ENCODE data around the gene SDK2.

Gene SDK2

GRCh38 chr17:73397856-73398540 lies 246.2 kb downstream of the SDK2 start:
- TF ChIP-seq CTCF (conservative IDR thresholded peaks at IDR 0.05; ENCODE audit: low read length), result no peak
- DNase-seq (ENCODE audit: low read depth), result no peak

DNA sequence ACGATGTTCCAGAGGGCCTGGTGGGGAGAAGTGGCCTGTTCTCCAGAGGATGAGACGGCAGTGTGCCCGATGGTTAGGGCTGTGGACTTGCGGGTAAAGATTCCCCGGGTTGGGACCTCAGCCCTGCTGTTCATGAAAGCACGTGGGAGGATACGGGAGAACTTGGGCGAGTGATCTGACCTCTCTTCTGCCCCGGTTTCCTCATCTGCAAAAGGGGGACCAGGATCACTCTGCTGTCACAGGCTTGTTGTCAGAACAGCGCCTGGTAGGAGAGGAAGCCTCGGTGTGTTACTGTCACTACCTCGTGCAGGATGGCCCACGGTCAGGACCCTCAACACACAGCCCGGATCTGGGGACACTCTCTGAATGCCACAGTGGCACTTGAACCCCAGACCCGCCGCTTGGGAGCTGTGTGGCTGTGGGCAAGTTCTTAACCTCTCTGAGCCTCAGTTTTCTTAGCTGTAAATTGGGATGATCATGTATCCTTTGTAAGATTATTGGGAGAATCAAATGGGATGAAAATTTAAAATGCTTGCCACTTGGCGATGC lies 246.9 kb downstream of the SDK2 start:
- no peak for TF ChIP-seq CTCF (conservative IDR thresholded peaks at IDR 0.05; ENCODE audit: low read length)
- no peak overlapping the region for H3K4me3 ChIP-seq (ENCODE audit: low read length)
- no peak for DNase-seq (ENCODE audit: low read depth)

More at GRCh38 chr17:73397856-73398540, 246.2 kb downstream of the SDK2 start:
- no peak overlapping the region for H3K4me3 ChIP-seq (ENCODE audit: low read length)

- no peak for DNase-seq (ENCODE audit: low read depth)
- no peak overlapping the region for H3K4me3 ChIP-seq (ENCODE audit: low read length)
- no peak for TF ChIP-seq CTCF (conservative IDR thresholded peaks at IDR 0.05; ENCODE audit: low read length)
These were observed 247.6 kb downstream of the SDK2 start for GRCh38 chr17:73396431-73397277.

DNA sequence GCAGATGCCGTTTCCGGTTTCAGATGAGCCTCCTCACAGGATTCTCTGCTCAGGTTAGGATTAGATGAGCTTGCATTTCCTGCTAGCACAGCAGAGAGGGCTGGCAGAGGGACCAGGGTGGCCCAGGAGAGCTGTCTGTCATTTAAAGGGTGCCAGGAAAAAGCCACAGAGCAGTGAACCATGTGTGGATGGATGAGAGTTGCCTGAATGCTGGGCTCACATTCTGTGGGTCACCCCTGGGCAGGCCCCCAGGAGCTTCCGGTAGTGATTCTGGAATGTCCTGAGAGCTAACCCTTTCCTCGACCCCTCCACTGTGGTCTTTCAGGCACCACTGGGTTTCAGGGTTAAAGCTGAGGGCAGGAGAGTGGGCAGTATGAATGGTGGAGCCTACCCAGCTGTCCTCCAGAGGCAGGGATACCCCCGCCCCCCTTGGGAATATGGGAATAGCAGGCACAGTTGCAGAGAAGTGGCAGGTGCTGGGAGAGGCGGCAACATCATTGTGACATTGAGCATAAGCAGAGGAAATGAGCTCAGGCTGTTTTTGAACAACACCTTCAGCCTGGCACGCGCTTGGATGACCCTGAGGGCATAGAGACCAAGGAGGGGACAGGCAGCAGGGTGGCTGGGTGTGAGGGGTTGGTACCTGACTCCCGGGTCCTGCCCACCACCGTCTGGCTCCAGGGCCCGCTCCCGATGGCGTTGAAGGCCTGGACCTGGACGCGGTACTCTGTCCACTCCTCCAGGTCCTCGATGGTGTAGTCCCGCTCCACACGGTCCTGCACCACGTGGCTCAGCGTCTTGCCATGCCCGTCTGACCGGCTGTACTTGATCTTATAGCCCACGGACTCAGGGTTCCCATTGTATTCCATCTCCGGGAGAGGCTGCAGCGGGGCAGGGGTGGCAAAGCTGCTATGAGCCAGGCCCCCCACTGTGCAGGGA lies 249.5 kb downstream of the SDK2 start:
- H3K4me3 ChIP-seq (ENCODE audit: low read length), result no peak overlapping the region
- no peak for TF ChIP-seq CTCF (conservative IDR thresholded peaks at IDR 0.05; ENCODE audit: low read length)
- no peak for DNase-seq (ENCODE audit: low read depth)

- TF ChIP-seq CTCF (conservative IDR thresholded peaks at IDR 0.05; ENCODE audit: low read length), result no peak
- no peak for DNase-seq (ENCODE audit: low read depth)
- H3K4me3 ChIP-seq (ENCODE audit: low read length), result no peak overlapping the region
These were observed 250.3 kb downstream of the SDK2 start for GRCh38 chr17:73393962-73394361.

- TF ChIP-seq CTCF (conservative IDR thresholded peaks at IDR 0.05; ENCODE audit: low read length), result no peak
- no peak overlapping the region for H3K4me3 ChIP-seq (ENCODE audit: low read length)
- DNase-seq (ENCODE audit: low read depth), result no peak
These were observed 250.9 kb downstream of the SDK2 start for GRCh38 chr17:73393381-73393780.
